HG02981 (cell line): ENCODE results near the gene NDUFA13.

Experiments
- ATAC-seq: cut with Tn5 transposase; IDR thresholded peaks from one replicate; pipeline ENCODE4 v1.9.1; 2021; ENCODE audit warnings: mild to moderate bottlenecking, moderate library complexity; ENCODE audit not compliant: unreplicated experiment

NDUFA13 gene

GRCh38 chr19:19488875-19489690 lies 26.9 kb upstream of the NDUFA13 start:
- ATAC-seq = peak; percentile 61

- no peak for ATAC-seq
Observed at GRCh38 chr19:19489804-19490204, 26.2 kb upstream of the NDUFA13 start.

GRCh38 chr19:19490214-19490968 lies 25.6 kb upstream of the NDUFA13 start:
- no peak for ATAC-seq

GRCh38 chr19:19491321-19492025 lies 24.6 kb upstream of the NDUFA13 start:
- ATAC-seq = no peak

GRCh38 chr19:19492026-19492610 lies 23.9 kb upstream of the NDUFA13 start:
- ATAC-seq = no peak

- no peak for ATAC-seq
Observed at GRCh38 chr19:19493841-19494546, 22.0 kb upstream of the NDUFA13 start.

- no peak for ATAC-seq
Observed at GRCh38 chr19:19495614-19496603, 20.1 kb upstream of the NDUFA13 start.

- ATAC-seq = no peak
Observed at GRCh38 chr19:19498255-19498991, 17.6 kb upstream of the NDUFA13 start.

GRCh38 chr19:19499272-19499995 lies 16.6 kb upstream of the NDUFA13 start:
- ATAC-seq = no peak

GRCh38 chr19:19500975-19501644 lies 14.9 kb upstream of the NDUFA13 start:
- ATAC-seq = no peak

GRCh38 chr19:19501798-19502197 lies 14.2 kb upstream of the NDUFA13 start:
- no peak for ATAC-seq

- no peak for ATAC-seq
Observed at GRCh38 chr19:19502281-19502680, 13.7 kb upstream of the NDUFA13 start.

GRCh38 chr19:19502808-19503602 lies 13.0 kb upstream of the NDUFA13 start:
- no peak for ATAC-seq

- ATAC-seq = no peak
Observed at GRCh38 chr19:19504754-19505668, 11.0 kb upstream of the NDUFA13 start.

- ATAC-seq = no peak
Observed at GRCh38 chr19:19505669-19506326, 10.2 kb upstream of the NDUFA13 start.
